ENCODE results near the gene CCDC57.

Gene CCDC57

GRCh38 chr17:82062076-82062983 is 150.3 kb downstream of the CCDC57 start:
- no peak overlapping the region for H3K4me3 ChIP-seq (ENCODE audit: low read depth, low read length)

DNA sequence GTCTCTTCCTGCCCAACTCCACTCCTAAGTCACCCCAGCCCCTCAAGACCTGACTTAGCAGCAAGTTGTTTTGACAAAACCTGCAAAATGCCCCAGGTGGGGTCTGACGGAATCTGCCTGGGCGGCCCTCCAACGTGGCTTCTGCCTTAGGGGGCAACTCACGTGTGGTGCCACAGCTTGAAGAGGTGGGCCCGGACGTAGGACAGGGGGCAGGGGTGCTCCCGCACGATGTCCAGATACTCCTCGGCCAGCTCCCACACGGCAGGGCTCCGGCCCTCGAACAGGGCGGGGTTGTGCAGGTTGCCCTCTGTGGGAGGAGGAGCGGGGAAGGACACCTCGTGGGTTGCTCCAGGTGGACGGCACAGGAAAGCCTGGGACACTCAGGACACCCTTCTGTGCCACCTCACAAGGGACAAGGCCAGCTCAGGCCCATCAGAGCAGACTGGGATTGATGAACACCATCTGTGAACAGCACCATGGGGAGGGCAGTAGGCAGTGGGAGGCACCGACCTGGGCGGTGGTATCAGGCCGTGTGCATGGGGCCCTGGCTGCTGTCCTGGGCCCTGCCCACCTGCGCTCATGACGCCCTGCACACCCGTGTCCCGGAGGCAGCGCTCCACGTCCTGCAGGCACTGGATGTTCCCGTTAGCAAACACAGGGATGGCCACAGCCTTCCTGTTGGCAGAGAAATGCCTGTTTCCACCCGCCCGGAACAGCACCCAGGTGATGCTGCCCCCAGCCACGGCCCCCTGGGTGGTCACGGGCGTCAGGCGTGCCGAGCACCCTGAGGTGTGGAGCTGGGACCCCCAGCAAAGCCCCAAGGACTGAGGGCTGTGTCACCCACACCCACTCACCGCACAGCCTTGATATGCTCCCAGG is 151.4 kb downstream of the CCDC57 start:
- no peak for TF ChIP-seq CTCF (IDR thresholded peaks at IDR 0.05; ENCODE audit: low read depth, low read length, missing control alignments)
- no peak for DNase-seq (ENCODE audit: low read depth)
- no peak overlapping the region for H3K4me3 ChIP-seq (ENCODE audit: low read depth, low read length)

More at GRCh38 chr17:82062076-82062983, 150.3 kb downstream of the CCDC57 start:
- no peak for TF ChIP-seq CTCF (IDR thresholded peaks at IDR 0.05; ENCODE audit: low read depth, low read length, missing control alignments)
- no peak for DNase-seq (ENCODE audit: low read depth)

- TF ChIP-seq CTCF (IDR thresholded peaks at IDR 0.05; ENCODE audit: low read depth, low read length, missing control alignments) = no peak
- no peak overlapping the region for H3K4me3 ChIP-seq (ENCODE audit: low read depth, low read length)
- no peak for DNase-seq (ENCODE audit: low read depth)
These were observed 152.0 kb downstream of the CCDC57 start for GRCh38 chr17:82060614-82061013.

DNA sequence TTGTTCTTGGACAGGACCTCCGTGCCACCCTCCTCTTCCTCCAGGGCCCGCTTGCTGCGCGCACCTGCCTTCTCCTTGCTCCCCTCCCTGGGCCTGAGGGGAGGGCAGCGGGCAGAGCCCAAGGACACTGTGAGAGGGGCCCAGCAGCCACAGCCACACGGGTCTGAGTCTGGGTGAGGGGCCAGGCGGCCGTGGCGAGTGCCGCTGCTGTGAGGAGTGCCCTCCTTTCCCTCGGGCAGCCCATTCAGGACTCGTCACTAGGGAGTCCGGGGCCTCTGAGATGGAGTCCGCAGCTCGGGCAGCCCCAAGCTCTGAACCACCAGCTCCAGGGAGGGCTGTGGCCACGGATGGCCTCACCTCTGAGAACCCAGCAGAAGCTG is 152.7 kb downstream of the CCDC57 start:
- TF ChIP-seq CTCF (IDR thresholded peaks at IDR 0.05; ENCODE audit: low read depth, low read length, missing control alignments) = no peak
- no peak overlapping the region for H3K4me3 ChIP-seq (ENCODE audit: low read depth, low read length)
- DNase-seq (ENCODE audit: low read depth) = no peak

- no peak for TF ChIP-seq CTCF (IDR thresholded peaks at IDR 0.05; ENCODE audit: low read depth, low read length, missing control alignments)
- no peak for DNase-seq (ENCODE audit: low read depth)
- no peak overlapping the region for H3K4me3 ChIP-seq (ENCODE audit: low read depth, low read length)
These were observed 153.2 kb downstream of the CCDC57 start for GRCh38 chr17:82059272-82060000.

- no peak for TF ChIP-seq CTCF (IDR thresholded peaks at IDR 0.05; ENCODE audit: low read depth, low read length, missing control alignments)
- no peak for DNase-seq (ENCODE audit: low read depth)
- H3K4me3 ChIP-seq (ENCODE audit: low read depth, low read length) = no peak overlapping the region
These were observed 153.8 kb downstream of the CCDC57 start for GRCh38 chr17:82058855-82059249.

Measured in GM12864 (cell line).